A673 (cell line): ENCODE measurements around the gene UBA5. TPM values are rescaled to one million over a fixed set of nuclear protein-coding genes. Genes with fewer than 3 reads are reported as not detected.
A peak's percentile ranks its signal among the peaks of the same experiment; 100 is the strongest.
"Not testable (repeated sequence)": the region's sequence is repeated elsewhere in the genome, so short reads cannot be mapped to it uniquely, and the experiment has no call there.

Source experiments
- BruUV-seq: library from RNA; stranded (reverse); fragments of 400-500 nt; replicated peaks from 2 replicates; lab custom pipeline; 2021; lab: Mats Ljungman, UMichigan
- CTCF ChIA-PET: fragments of 300-600 bp; sonication (Branson Sonifier 250); formaldehyde crosslinking; loops from one replicate; lab custom pipeline; 2022; ENCODE audit warnings: antibody characterized with exemption; lab: Charles Lee
- POLR2A ChIA-PET: fragments of 300-600 bp; sonication (Branson Sonifier 250); formaldehyde crosslinking; loops from one replicate; lab custom pipeline; 2022; ENCODE audit warnings: antibody characterized with exemption; ENCODE audit not compliant: low non-redundant PET; lab: Charles Lee
- DNase-seq: peaks from one replicate; pipeline ENCODE4 v3.0.0-alpha.2; 2015; ENCODE audit warnings: low spot score
- H3K27ac ChIP-seq: fragments of 200-600 bp; sonication (generic); 2 replicates; pipeline ENCODE4 v1.5.1; 2016; ENCODE audit warnings: mixed run types, low read depth, mild to moderate bottlenecking, mixed read lengths, antibody characterized with exemption, low read length; ENCODE audit not compliant: poor library complexity, severe bottlenecking
- H3K27me3 ChIP-seq: fragments of 200-600 bp; sonication (generic); replicated peaks from 2 replicates; pipeline ENCODE4 v1.6.1; 2017; ENCODE audit warnings: mixed run types, low read depth, mild to moderate bottlenecking, mixed read lengths, antibody characterized with exemption, low read length; ENCODE audit not compliant: insufficient read depth, poor library complexity
- H3K36me3 ChIP-seq: fragments of 200-600 bp; sonication (generic); 2 replicates; pipeline ENCODE4 v1.6.1; 2016; ENCODE audit warnings: mixed run types, mild to moderate bottlenecking, mixed read lengths, antibody characterized with exemption, low read length; ENCODE audit not compliant: insufficient read depth, poor library complexity, severe bottlenecking
- H3K4me1 ChIP-seq: fragments of 200-600 bp; sonication (generic); 2 replicates; pipeline ENCODE4 v1.6.1; 2017; ENCODE audit warnings: mixed run types, mild to moderate bottlenecking, mixed read lengths, antibody characterized with exemption, low read length; ENCODE audit not compliant: insufficient read depth, poor library complexity, severe bottlenecking
- H3K4me3 ChIP-seq: fragments of 200-600 bp; sonication (generic); 2 replicates; pipeline ENCODE4 v1.5.1; 2016; ENCODE audit warnings: low read depth, mixed run types, mild to moderate bottlenecking, mixed read lengths, low read length; ENCODE audit not compliant: poor library complexity, severe bottlenecking
- H3K9me3 ChIP-seq: fragments of 200-600 bp; sonication (generic); 2 replicates; pipeline ENCODE4 v1.6.1; 2016; ENCODE audit warnings: mixed run types, low read depth, mild to moderate bottlenecking, mixed read lengths, antibody characterized with exemption, low read length; ENCODE audit not compliant: poor library complexity, severe bottlenecking
- EZH2 ChIP-seq: fragments of 200-600 bp; sonication (generic); IDR thresholded peaks from 2 replicates; pipeline ENCODE4 v1.6.1; 2017; ENCODE audit warnings: borderline replicate concordance, low read depth, mild to moderate bottlenecking, mixed read lengths, antibody characterized with exemption, low read length; ENCODE audit not compliant: poor library complexity, severe bottlenecking
- intact Hi-C: fragments of 100-400 bp; cut with micrococcal nuclease; formaldehyde crosslinking; loops from one replicate; pipeline ENCODE4 v1.10.0; 2022; ENCODE audit not compliant: unreplicated experiment
- total RNA-seq: library from RNA; stranded (reverse); gene quantifications from 2 replicates; pipeline ENCODE4 v1.2.3, GENCODE V29; 2021
- TF ChIP-seq, protein P1 (sequence below): fragments of 300-800, 200-600 bp; sonication (generic); conservative IDR thresholded peaks from 2 replicates; pipeline ENCODE4 v1.5.1; 2017; ENCODE audit warnings: low read depth, mild to moderate bottlenecking, antibody characterized with exemption, low read length, moderate library complexity, mixed read lengths

UBA5 gene
- total RNA-seq, 1 experiment from 2014 or later: 50.0 TPM

GRCh38 chr3:132638706-132639105 is 21.4 kb upstream of the UBA5 start:
- no peaks in the 10 kb centered on the region for H3K36me3 ChIP-seq
- no peaks in the 10 kb centered on the region for H3K27me3 ChIP-seq
- TF ChIP-seq, protein P1, sequence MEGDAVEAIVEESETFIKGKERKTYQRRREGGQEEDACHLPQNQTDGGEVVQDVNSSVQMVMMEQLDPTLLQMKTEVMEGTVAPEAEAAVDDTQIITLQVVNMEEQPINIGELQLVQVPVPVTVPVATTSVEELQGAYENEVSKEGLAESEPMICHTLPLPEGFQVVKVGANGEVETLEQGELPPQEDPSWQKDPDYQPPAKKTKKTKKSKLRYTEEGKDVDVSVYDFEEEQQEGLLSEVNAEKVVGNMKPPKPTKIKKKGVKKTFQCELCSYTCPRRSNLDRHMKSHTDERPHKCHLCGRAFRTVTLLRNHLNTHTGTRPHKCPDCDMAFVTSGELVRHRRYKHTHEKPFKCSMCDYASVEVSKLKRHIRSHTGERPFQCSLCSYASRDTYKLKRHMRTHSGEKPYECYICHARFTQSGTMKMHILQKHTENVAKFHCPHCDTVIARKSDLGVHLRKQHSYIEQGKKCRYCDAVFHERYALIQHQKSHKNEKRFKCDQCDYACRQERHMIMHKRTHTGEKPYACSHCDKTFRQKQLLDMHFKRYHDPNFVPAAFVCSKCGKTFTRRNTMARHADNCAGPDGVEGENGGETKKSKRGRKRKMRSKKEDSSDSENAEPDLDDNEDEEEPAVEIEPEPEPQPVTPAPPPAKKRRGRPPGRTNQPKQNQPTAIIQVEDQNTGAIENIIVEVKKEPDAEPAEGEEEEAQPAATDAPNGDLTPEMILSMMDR: no peak
- no peak for TF ChIP-seq EZH2
- H3K27ac ChIP-seq: no peak overlapping the region
- CTCF ChIA-PET: interaction anchor here (1.6 kb wide), 1 partner anchor 103 kb away, joined by 4 read pairs; no protein-coding TSS in a partner anchor
- no peak overlapping the region for H3K4me3 ChIP-seq
- no peaks in the 10 kb centered on the region for H3K9me3 ChIP-seq
- intact Hi-C loops: no loop called here
- POLR2A ChIA-PET: no interaction called here
- H3K4me1 ChIP-seq: no peaks in the 10 kb centered on the region
- no peak for DNase-seq
- no TSS peak for BruUV-seq

- BruUV-seq, H3K9me3 ChIP-seq, POLR2A ChIA-PET, H3K4me1 ChIP-seq, H3K27me3 ChIP-seq, H3K27ac ChIP-seq, H3K36me3 ChIP-seq, DNase-seq, H3K4me3 ChIP-seq: not testable (repeated sequence)
- CTCF ChIA-PET: interaction anchor here (1.2 to 2.6 kb wide), 2 partner anchors 17 to 105 kb away, joined by 4 to 29 read pairs; no protein-coding TSS in a partner anchor
- intact Hi-C loops: loop anchor here (5.0 kb wide), 1 partner anchor 389 kb away; no protein-coding TSS in a partner anchor
Measured at GRCh38 chr3:132641427-132641826, 18.7 kb upstream of the UBA5 start.

DNA sequence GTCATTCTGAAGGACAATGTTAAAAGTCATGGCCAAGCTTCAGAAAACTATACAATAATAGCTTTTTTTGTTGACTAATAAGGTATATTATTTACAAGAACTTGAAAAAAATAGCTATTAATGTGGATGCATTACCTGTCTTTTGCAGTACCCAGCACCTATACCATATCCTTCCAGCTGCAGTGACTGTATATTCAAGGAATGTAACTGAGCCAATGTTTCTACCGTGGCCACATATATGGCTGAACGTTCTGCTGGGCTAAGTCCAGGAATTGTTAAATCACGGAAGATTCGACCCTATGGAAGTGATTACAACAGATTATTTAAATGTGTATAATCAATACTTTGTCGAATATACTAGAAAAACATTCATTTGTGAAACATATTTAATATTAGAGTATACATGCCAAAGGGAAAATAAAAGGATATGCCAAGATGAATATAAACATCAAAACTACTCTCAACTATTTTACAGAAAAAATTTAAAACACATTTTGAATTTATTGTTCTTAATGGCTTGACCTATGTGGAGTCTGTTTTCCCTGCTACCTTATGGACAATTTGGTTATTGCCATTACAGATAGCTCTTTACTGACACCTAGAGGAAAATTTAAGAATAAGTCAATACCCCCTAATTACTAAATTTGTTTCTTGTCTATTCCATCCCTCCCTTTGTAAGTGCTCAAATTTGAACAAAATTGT is 18.1 kb upstream of the UBA5 start:
- Histone ChIP-seq H3K4me3 (no peak overlapping the region), H3K4me1 (no peaks in the 10 kb centered on the region), H3K9me3 (no peaks in the 10 kb centered on the region), H3K27ac (no peak overlapping the region), H3K36me3 (no peaks in the 10 kb centered on the region), H3K27me3 (no peaks in the 10 kb centered on the region)
- ChIA-PET CTCF (interaction anchor here (0.9 to 2.6 kb wide), 4 partner anchors 11 to 107 kb away, joined by 4 to 29 read pairs (median 4); no protein-coding TSS in a partner anchor), POLR2A (no interaction called here)
- intact Hi-C loops: loop anchor here (1.0 to 5.0 kb wide), 3 partner anchors 106 to 390 kb away; no protein-coding TSS in a partner anchor
- BruUV-seq: no TSS peak
- DNase-seq: peak; percentile 77
- no peak for TF ChIP-seq EZH2
- TF ChIP-seq, protein P1: peak; percentile 75

GRCh38 chr3:132642539-132642847 is 17.6 kb upstream of the UBA5 start:
- Histone ChIP-seq H3K36me3 (no peaks in the 10 kb centered on the region), H3K27ac (no peak overlapping the region), H3K27me3 (no peaks in the 10 kb centered on the region), H3K9me3 (no peaks in the 10 kb centered on the region), H3K4me1 (no peaks in the 10 kb centered on the region), H3K4me3 (no peak overlapping the region)
- no peak for TF ChIP-seq EZH2
- TF ChIP-seq, protein P1: no peak
- no peak for DNase-seq
- ChIA-PET CTCF (interaction anchor here (0.9 to 2.6 kb wide), 4 partner anchors 12 to 108 kb away, joined by 4 to 29 read pairs (median 4); no protein-coding TSS in a partner anchor), POLR2A (no interaction called here)
- intact Hi-C loops: loop anchor here (1.0 to 5.0 kb wide), 3 partner anchors 106 to 390 kb away; no protein-coding TSS in a partner anchor
- BruUV-seq: no TSS peak
